Cerebellar nuclear complex (tissue), 1 donor: ENCODE results near the gene RABGAP1L.
"Not testable (repeated sequence)": the region's sequence is repeated elsewhere in the genome, so short reads cannot be mapped to it uniquely, and the experiment has no call there.

Source experiments
- DNase-seq, 2 experiments: peaks; one replicate each; lab custom pipeline; 2025; lab: John Stamatoyannopoulos, UW

RABGAP1L gene

GRCh38 chr1:174877208-174877673 is 717.9 kb downstream of the RABGAP1L start:
- DNase-seq, result no peak

DNA sequence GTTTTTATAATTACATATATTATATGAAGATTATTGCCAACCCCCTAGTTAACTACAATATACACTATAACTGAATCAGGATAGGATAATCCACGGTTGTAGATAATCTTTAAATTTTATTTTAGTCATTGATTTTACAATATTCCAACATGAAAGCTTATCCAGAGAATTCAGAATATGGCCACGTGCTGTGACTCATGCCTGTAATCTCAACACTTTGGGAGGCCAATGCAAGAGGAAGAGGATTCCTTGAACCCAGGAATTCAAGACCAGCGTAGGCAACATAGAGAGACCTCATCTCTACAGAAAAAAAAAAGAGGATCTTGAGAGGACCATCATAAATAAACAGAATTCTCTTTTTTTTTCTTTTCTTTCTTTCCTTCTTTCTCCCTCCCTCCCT is 720.9 kb downstream of the RABGAP1L start:
- no peak for DNase-seq

GRCh38 chr1:174883409-174883808 is 724.1 kb downstream of the RABGAP1L start:
- no peak for DNase-seq

DNA sequence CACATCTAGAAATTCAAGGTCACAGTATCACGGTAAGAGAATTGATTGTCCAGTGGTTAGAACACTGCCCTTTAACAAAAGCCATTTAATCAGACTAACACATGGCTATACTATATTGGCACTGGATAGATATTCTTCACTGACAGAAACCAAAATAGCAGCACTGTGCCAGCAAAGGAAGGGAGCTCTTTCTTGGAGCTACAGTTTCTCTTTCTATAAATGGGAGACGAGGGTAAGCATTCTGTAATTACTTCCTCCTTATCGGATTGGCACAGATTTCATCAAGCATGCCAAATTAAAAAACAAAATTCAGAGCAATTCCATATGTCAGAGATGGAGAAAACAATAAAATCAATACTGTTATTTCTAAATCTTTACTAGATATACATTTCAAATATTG is 724.7 kb downstream of the RABGAP1L start:
- DNase-seq, result no peak

GRCh38 chr1:174884566-174884965 is 725.2 kb downstream of the RABGAP1L start:
- DNase-seq, result no peak

GRCh38 chr1:174890024-174890423 is 730.7 kb downstream of the RABGAP1L start:
- DNase-seq, result no peak

DNA sequence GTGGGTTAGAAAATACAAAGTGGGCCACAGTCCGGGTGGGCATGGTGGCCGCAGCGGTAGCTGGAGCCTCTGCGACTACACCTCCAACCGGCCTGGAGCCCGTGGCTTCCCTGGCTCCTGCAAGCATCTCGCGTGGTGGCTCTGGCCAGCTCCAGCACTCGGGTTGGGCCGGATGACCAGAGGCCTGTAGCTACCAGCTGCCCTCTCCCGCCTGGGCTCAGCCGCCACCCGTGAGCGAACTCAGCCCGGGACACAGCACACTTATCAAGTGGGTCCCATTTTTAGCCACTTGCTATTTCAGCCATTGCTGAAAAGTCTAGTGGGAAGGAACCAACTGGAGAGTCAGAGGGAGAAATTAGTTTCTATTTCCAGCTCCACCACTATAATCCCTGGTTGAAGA is 732.7 kb downstream of the RABGAP1L start:
- DNase-seq, result no peak

DNA sequence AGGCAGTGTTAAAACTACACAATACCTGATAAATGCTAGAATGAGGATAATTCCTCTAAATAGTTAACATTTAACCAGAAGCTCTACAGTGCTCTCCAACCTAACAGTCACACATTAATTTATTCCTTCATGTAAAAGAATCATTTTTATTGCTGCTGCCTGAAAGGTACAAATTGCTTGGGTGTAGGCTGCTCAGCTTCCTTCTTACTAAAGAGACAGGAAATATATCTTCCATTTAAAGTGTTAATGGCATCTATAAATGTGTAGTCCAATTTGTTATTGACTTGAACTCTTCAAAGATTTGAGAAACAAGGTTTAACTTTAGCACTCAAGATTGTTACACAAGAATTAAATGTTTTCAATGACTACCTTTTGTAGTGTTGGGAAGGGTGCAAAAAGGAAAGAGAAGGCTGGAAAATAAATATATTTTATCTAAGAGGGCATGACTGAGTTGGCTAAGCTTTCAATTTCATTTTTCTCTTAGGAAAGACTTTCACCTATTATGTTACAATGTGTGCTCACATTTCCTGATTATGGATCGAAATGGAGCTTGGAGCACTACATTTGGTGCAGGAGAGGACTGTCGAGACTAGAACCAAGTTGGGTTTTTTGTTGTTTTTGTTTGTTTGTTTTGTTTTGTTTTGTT is 734.9 kb downstream of the RABGAP1L start:
- DNase-seq, result no peak

- not testable (repeated sequence) for DNase-seq
Measured at GRCh38 chr1:174895610-174896009, 736.3 kb downstream of the RABGAP1L start.

- no peak for DNase-seq
Measured at GRCh38 chr1:174898102-174898797, 738.9 kb downstream of the RABGAP1L start.

GRCh38 chr1:174900317-174900716 is 741.0 kb downstream of the RABGAP1L start:
- DNase-seq, result no peak

GRCh38 chr1:174902531-174903099 is 743.3 kb downstream of the RABGAP1L start:
- DNase-seq, result no peak

- no peak for DNase-seq
Measured at GRCh38 chr1:174911606-174912005, 752.3 kb downstream of the RABGAP1L start.

- no peak for DNase-seq
Measured at GRCh38 chr1:174912264-174912663, 752.9 kb downstream of the RABGAP1L start.

DNA sequence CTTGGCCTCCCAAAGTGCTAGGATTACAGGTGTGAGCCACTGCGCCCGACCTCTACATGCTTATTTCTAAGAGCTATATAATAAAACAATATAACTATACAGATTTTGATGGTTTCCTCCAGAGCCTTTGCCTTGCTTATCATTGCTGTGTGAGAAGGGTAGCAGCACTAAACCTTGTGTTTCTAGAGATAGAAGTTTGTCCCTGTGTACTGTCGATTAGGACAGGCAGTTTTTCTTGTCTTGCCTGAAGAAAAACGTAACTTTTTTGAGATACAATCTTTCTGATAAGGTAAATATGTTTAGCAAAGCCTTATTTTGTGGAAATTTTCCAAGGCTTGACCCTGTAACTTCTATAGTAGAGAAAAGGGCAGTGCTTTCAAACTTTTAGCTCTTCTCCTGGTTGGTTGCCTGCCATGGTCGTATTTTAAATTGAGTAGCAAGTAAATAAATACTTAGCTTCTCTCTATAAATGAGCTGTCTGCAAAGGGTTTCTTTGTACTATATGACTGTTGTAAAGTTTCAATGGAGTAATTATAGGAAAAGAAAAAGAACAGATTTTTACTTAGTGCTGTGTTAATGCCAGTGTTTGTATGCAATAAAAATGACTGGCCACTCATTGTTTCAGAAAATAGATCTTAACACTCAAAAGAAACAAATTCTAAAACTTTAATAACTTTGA is 754.0 kb downstream of the RABGAP1L start:
- DNase-seq, result no peak

GRCh38 chr1:174914991-174915390 is 755.7 kb downstream of the RABGAP1L start:
- no peak for DNase-seq

- DNase-seq, result no peak
Measured at GRCh38 chr1:174916846-174917245, 757.5 kb downstream of the RABGAP1L start.

DNA sequence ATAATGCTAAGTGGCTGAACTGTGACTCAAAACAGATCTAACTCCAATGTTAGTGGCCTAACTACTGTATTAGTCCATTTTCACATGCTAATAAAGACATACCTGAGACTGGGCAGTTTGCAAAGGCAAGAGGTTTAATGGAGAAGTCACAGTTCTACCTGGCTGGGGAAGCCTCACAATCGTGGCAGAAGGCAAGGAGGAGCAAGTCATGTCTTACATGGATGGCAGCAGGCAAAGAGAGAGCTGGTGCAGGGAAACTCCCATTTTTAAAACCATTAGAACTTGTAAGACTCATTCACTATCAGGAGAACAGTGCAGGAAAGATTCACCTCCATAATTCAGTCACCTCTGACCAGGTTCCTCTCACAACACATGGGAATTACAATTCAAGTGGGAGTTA is 760.8 kb downstream of the RABGAP1L start:
- no peak for DNase-seq

DNA sequence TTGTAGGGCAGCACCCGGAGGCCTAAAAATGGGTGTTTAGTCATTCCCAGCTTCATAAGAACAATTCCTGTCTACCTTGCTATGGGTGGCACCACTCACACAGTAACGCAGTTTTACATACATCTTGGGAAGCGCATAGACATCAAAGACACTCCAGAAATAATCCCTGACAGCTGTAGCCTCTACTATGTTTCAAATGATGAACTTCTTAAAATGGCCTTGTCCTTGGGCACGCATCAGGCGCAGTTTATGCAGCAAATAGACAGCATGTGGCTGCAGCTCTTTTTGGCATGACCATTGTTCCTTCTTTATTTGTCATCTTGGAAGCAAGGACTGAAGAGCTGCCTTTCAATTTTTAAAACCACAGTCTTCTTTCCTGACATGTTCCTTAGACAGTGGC is 762.8 kb downstream of the RABGAP1L start:
- no peak for DNase-seq

- no peak for DNase-seq
Measured at GRCh38 chr1:174923820-174924219, 764.5 kb downstream of the RABGAP1L start.

DNA sequence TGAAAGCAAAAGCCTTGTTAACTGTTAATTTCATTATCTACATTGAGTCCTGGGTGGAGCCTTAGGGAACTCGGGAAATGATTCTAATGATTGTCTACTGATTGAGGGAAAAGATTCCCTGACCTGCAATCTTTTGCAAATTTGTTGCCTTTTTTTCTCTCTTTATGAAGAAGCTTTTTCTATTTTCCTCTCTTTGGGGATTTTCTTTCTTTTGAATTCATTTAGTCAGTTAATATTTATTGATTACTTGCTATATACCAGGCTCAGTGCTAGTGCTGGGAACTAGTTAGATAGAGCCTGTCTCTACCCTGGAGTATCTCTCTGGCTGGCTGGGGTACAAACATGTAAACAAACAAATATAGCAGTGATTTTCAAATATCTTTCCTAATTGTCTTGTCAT is 769.2 kb downstream of the RABGAP1L start:
- DNase-seq, result no peak

GRCh38 chr1:174931214-174931613 is 771.9 kb downstream of the RABGAP1L start:
- DNase-seq, result no peak

DNA sequence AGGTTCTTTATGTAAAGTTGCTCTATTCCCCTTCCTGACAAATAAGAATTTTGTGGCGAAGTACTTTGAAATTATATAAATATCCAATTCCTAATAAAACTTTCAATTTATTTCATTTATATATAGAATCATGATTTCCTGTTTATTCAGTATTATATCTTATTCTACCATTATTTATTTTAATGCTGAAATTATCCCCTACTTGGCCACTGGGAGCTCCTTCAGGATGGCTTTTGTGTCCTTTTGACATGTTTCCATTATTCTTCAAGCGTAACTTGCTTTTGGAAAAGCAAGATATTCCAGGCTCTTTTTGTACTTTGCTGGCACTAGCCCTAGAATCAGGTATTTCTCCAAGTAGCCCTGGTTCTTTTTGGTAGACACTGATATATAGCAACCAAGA is 773.3 kb downstream of the RABGAP1L start:
- no peak for DNase-seq
